Thyroid gland (tissue), 4 donors: ENCODE data around the gene ATP2C1.

Source experiments
- POLR2A ChIP-seq, 2 donors: fragments of 450-650 bp; IDR thresholded peaks; one replicate each; pipeline ENCODE4 v1.6.1; 2017; ENCODE audit warnings: antibody characterized with exemption in 2 of 2, mild to moderate bottlenecking in 2 of 2, moderate library complexity in 1 of 2
- TF ChIP-seq, protein P1 (sequence below), 6 experiments: fragments of 200-600 bp in 3 of 6; fragments of 450-650 bp in 3 of 6; sonication (generic) in 3 of 6; IDR thresholded peaks; one replicate each; pipeline ENCODE4 v1.5.1; 2016 to 2019; ENCODE audit warnings: antibody characterized with exemption in 6 of 6, mild to moderate bottlenecking in 2 of 6, inconsistent platforms in 1 of 6, moderate library complexity in 1 of 6

DNA sequence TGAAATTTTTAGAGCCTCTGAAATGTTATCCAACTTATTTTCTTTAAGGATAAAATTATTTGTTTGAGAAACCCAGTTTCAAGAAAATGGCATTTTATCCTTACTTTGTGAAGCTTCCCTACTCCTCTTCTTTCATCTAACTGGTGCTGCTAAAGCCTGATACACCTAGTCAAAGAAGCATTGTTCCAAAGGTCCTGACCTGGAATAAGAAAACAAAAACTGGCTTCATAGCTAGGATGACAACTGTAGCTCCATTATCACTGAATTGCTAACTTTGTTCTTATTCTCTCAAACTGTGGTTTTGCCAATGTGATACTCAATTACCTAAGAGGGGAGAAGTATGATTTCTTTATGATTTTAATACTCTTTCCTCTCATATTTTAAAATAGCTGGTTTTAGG, 27.6 kb upstream of the ATP2C1 start:
- TF ChIP-seq, protein P1, sequence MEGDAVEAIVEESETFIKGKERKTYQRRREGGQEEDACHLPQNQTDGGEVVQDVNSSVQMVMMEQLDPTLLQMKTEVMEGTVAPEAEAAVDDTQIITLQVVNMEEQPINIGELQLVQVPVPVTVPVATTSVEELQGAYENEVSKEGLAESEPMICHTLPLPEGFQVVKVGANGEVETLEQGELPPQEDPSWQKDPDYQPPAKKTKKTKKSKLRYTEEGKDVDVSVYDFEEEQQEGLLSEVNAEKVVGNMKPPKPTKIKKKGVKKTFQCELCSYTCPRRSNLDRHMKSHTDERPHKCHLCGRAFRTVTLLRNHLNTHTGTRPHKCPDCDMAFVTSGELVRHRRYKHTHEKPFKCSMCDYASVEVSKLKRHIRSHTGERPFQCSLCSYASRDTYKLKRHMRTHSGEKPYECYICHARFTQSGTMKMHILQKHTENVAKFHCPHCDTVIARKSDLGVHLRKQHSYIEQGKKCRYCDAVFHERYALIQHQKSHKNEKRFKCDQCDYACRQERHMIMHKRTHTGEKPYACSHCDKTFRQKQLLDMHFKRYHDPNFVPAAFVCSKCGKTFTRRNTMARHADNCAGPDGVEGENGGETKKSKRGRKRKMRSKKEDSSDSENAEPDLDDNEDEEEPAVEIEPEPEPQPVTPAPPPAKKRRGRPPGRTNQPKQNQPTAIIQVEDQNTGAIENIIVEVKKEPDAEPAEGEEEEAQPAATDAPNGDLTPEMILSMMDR (IDR thresholded peaks at IDR 0.05) = no peak
- no peak for TF ChIP-seq POLR2A (IDR thresholded peaks at IDR 0.05)
